ENCODE measurements around the gene ABHD6.

ABHD6 gene

DNA sequence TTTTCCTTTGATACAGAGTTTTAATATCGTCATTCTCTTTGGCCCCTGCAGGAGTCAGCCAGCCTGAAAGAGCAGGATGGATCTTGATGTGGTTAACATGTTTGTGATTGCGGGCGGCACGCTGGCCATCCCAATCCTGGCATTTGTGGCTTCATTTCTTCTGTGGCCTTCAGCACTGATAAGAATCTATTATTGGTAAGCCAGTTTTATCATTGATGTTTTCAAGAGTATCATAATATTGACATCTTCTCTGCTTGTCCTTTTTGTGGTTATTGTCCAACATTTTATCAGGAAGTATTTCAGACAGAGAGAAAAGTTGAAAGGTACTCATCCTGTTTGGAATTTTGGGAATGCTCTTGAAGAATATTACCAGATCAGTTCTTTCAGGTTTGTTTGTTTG lies 18.9 kb downstream of the ABHD6 start:
- Histone ChIP-seq H3K4me3 (replicated peaks; ENCODE audit: low read depth, low read length) (no peak overlapping the region), H3K36me3 (ENCODE audit: control insufficient read depth, insufficient read depth, low read length) (peaks cover 5% of the 10 kb centered on the region), H3K27me3 (replicated peaks; ENCODE audit: control insufficient read depth, insufficient read depth, low read length) (no peaks in the 10 kb centered on the region)
- TF ChIP-seq, protein P1, sequence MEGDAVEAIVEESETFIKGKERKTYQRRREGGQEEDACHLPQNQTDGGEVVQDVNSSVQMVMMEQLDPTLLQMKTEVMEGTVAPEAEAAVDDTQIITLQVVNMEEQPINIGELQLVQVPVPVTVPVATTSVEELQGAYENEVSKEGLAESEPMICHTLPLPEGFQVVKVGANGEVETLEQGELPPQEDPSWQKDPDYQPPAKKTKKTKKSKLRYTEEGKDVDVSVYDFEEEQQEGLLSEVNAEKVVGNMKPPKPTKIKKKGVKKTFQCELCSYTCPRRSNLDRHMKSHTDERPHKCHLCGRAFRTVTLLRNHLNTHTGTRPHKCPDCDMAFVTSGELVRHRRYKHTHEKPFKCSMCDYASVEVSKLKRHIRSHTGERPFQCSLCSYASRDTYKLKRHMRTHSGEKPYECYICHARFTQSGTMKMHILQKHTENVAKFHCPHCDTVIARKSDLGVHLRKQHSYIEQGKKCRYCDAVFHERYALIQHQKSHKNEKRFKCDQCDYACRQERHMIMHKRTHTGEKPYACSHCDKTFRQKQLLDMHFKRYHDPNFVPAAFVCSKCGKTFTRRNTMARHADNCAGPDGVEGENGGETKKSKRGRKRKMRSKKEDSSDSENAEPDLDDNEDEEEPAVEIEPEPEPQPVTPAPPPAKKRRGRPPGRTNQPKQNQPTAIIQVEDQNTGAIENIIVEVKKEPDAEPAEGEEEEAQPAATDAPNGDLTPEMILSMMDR (IDR thresholded peaks at IDR 0.05; ENCODE audit: insufficient read depth, low read length, poor library complexity, severe bottlenecking), result no peak
- no peak for DNase-seq (ENCODE audit: extremely low read depth, insufficient read length)

DNA sequence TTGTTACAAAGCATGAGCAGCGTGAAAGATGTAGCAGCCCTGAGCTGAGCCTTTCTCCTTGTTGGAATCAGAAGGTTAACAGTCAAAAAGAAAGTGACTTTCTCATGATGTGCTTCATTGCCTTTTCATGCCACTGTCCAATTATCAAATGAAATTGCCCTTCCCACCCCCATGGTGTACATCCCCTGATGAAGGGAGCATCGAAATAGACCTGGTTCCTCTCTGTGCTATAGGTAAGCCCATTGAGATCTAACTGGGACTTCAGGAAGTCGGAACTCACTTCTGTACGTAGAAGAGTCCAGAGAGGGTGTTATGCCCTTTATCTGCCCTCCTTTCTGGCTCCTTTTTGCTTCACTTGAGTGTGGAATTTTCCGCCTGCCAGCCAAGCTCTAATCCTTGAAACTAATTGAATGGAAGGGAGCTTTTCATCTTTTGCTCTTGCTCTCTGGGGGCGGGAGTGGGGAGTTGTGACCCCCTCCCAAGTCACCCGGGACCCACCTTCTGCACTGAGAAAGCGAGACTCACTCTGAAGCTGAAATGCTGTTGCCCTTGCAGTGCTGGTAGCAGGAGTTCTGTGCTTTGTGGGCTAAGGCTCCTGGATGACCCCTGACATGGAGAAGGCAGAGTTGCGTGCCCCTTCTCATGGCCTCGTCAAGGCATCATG lies 20.9 kb downstream of the ABHD6 start:
- Histone ChIP-seq H3K27me3 (replicated peaks; ENCODE audit: control insufficient read depth, insufficient read depth, low read length) (no peaks in the 10 kb centered on the region), H3K36me3 (ENCODE audit: control insufficient read depth, insufficient read depth, low read length) (peaks cover 5% of the 10 kb centered on the region), H3K4me3 (replicated peaks; ENCODE audit: low read depth, low read length) (no peak overlapping the region)
- TF ChIP-seq, protein P1 (IDR thresholded peaks at IDR 0.05; ENCODE audit: insufficient read depth, low read length, poor library complexity, severe bottlenecking), result no peak
- no peak for DNase-seq (ENCODE audit: extremely low read depth, insufficient read length)

DNA sequence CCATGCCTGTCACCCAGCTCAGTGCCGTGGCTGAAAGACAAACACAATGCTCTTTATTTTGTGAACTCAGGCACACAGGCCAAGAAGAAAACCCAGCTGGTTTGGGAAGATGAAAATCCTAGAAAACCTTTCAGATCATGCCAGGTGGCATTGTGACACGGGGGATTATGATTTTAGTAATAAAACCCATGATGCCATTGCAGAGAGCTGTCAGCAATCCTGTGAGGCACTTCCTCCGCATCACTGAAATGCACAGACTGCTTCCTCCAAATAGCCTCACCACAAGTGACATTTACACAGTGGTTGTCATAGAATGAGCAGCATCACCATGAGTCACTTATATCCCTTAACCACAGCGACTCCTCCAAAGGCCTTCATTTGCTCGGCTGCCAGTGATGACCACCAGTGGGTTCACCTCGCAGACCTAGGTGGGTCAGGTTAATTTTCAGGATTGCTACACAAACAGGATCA lies 22.7 kb downstream of the ABHD6 start:
- DNase-seq (ENCODE audit: extremely low read depth, insufficient read length), result no peak
- TF ChIP-seq, protein P1 (IDR thresholded peaks at IDR 0.05; ENCODE audit: insufficient read depth, low read length, poor library complexity, severe bottlenecking), result no peak
- Histone ChIP-seq H3K36me3 (ENCODE audit: control insufficient read depth, insufficient read depth, low read length) (peaks cover 5% of the 10 kb centered on the region), H3K4me3 (replicated peaks; ENCODE audit: low read depth, low read length) (no peak overlapping the region), H3K27me3 (replicated peaks; ENCODE audit: control insufficient read depth, insufficient read depth, low read length) (no peaks in the 10 kb centered on the region)

DNA sequence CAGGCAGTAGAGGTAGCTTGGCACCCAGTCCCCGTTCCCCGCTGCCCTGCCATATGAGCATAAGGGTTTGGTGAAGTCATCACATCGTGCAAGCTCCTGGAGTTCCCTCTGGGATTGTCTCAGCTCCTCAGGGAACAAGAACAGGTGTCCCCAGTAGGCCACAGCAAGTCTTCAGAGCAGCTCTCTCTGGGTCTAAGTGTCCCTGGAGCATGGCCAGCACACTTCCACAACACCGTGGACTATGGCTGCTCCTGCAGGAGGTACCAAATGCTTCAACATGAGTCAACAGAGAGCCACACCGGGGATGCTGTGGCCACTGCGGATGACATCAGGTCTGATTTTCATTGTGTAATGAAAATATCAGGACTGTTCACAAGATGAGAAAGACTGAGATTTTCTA lies 23.1 kb downstream of the ABHD6 start:
- H3K36me3 ChIP-seq (ENCODE audit: control insufficient read depth, insufficient read depth, low read length), result peaks cover 5% of the 10 kb centered on the region
- H3K4me3 ChIP-seq (replicated peaks; ENCODE audit: low read depth, low read length), result no peak overlapping the region
- TF ChIP-seq, protein P1 (IDR thresholded peaks at IDR 0.05; ENCODE audit: insufficient read depth, low read length, poor library complexity, severe bottlenecking), result no peak
- H3K27me3 ChIP-seq (replicated peaks; ENCODE audit: control insufficient read depth, insufficient read depth, low read length), result no peaks in the 10 kb centered on the region
- no peak for DNase-seq (ENCODE audit: extremely low read depth, insufficient read length)

DNA sequence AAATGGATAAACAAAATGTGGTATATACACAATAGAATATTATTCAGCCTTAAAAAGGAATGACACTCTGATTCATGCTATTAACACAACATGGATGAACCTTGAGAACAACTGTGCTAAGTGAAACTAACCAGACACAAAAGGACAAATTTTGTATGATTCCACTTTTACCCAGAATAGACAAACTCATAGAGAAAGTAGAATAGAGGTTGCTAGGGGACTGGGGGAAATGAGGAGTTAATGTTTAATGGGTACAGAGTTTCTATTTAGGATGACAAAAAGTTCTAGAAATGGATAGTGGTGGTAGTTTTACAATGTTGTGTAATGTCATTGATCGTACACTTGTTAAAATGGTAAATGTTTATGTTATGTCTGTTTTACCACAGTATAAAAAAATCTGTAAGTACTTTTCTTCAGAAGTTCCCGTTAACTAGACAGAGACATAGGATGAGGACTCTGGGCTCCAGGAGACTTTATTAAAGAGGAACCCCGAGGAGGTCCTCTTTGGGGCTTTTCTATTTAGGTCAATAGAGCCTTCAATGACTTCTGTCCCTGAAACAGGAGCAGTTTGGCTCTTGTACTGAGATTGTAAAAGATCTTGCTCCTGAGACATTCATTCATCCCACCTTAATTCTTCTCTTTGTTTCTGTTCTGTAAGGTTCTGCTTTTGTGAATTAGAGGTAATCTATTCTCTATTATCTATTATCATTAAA lies 24.5 kb downstream of the ABHD6 start:
- H3K27me3 ChIP-seq (replicated peaks; ENCODE audit: control insufficient read depth, insufficient read depth, low read length), result no peaks in the 10 kb centered on the region

More for the DNA sequence above, 24.5 kb downstream of the ABHD6 start:
- Histone ChIP-seq H3K4me3 (replicated peaks; ENCODE audit: low read depth, low read length) (no peak overlapping the region), H3K36me3 (ENCODE audit: control insufficient read depth, insufficient read depth, low read length) (peaks cover 6% of the 10 kb centered on the region)
- no peak for DNase-seq (ENCODE audit: extremely low read depth, insufficient read length)
- TF ChIP-seq, protein P1 (IDR thresholded peaks at IDR 0.05; ENCODE audit: insufficient read depth, low read length, poor library complexity, severe bottlenecking), result no peak

Data from GM06990 (cell line).